Measurements from ENCODE around the gene FBXO11.
A peak's percentile ranks its signal among the peaks of the same experiment; 100 is the strongest.

FBXO11 gene

GRCh38 chr2:47782671-47783485 is 123.4 kb downstream of the FBXO11 start, which contains the start of gene MSH6 (continued):
- TF ChIP-seq, protein P1, sequence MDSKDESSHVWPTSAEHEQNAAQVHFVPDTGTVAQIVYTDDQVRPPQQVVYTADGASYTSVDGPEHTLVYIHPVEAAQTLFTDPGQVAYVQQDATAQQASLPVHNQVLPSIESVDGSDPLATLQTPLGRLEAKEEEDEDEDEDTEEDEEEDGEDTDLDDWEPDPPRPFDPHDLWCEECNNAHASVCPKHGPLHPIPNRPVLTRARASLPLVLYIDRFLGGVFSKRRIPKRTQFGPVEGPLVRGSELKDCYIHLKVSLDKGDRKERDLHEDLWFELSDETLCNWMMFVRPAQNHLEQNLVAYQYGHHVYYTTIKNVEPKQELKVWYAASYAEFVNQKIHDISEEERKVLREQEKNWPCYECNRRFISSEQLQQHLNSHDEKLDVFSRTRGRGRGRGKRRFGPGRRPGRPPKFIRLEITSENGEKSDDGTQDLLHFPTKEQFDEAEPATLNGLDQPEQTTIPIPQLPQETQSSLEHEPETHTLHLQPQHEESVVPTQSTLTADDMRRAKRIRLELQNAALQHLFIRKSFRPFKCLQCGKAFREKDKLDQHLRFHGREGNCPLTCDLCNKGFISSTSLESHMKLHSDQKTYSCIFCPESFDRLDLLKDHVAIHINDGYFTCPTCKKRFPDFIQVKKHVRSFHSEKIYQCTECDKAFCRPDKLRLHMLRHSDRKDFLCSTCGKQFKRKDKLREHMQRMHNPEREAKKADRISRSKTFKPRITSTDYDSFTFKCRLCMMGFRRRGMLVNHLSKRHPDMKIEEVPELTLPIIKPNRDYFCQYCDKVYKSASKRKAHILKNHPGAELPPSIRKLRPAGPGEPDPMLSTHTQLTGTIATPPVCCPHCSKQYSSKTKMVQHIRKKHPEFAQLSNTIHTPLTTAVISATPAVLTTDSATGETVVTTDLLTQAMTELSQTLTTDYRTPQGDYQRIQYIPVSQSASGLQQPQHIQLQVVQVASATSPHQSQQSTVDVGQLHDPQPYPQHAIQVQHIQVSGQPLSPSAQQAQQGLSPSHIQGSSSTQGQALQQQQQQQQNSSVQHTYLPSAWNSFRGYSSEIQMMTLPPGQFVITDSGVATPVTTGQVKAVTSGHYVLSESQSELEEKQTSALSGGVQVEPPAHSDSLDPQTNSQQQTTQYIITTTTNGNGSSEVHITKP (tag by site-specific recombination; IDR thresholded peaks at IDR 0.05), result no peak
- TF ChIP-seq ZFP37 (tag by site-specific recombination; IDR thresholded peaks at IDR 0.05), result 0 out of 2 replicates have a peak, but pooled peaks have one; percentile 28
- no peak for TF ChIP-seq GLI2 (tag by site-specific recombination; IDR thresholded peaks at IDR 0.05; ENCODE audit: borderline replicate concordance, low read depth)
- peak; percentile 85 for TF ChIP-seq ZBTB20 (tag by site-specific recombination; IDR thresholded peaks at IDR 0.05)
- no peak; the same call in 1 of the 2 replicates for TF ChIP-seq ZNF394 (tag by site-specific recombination; IDR thresholded peaks at IDR 0.05; ENCODE audit: borderline replicate concordance)
- no peak for TF ChIP-seq ZNF211 (tag by site-specific recombination; IDR thresholded peaks at IDR 0.05; ENCODE audit: low read depth)
- TF ChIP-seq ZNF664 (tag by site-specific recombination; IDR thresholded peaks at IDR 0.05), result no peak
- TF ChIP-seq, protein P2, sequence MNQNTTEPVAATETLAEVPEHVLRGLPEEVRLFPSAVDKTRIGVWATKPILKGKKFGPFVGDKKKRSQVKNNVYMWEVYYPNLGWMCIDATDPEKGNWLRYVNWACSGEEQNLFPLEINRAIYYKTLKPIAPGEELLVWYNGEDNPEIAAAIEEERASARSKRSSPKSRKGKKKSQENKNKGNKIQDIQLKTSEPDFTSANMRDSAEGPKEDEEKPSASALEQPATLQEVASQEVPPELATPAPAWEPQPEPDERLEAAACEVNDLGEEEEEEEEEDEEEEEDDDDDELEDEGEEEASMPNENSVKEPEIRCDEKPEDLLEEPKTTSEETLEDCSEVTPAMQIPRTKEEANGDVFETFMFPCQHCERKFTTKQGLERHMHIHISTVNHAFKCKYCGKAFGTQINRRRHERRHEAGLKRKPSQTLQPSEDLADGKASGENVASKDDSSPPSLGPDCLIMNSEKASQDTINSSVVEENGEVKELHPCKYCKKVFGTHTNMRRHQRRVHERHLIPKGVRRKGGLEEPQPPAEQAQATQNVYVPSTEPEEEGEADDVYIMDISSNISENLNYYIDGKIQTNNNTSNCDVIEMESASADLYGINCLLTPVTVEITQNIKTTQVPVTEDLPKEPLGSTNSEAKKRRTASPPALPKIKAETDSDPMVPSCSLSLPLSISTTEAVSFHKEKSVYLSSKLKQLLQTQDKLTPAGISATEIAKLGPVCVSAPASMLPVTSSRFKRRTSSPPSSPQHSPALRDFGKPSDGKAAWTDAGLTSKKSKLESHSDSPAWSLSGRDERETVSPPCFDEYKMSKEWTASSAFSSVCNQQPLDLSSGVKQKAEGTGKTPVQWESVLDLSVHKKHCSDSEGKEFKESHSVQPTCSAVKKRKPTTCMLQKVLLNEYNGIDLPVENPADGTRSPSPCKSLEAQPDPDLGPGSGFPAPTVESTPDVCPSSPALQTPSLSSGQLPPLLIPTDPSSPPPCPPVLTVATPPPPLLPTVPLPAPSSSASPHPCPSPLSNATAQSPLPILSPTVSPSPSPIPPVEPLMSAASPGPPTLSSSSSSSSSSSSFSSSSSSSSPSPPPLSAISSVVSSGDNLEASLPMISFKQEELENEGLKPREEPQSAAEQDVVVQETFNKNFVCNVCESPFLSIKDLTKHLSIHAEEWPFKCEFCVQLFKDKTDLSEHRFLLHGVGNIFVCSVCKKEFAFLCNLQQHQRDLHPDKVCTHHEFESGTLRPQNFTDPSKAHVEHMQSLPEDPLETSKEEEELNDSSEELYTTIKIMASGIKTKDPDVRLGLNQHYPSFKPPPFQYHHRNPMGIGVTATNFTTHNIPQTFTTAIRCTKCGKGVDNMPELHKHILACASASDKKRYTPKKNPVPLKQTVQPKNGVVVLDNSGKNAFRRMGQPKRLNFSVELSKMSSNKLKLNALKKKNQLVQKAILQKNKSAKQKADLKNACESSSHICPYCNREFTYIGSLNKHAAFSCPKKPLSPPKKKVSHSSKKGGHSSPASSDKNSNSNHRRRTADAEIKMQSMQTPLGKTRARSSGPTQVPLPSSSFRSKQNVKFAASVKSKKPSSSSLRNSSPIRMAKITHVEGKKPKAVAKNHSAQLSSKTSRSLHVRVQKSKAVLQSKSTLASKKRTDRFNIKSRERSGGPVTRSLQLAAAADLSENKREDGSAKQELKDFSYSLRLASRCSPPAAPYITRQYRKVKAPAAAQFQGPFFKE (tag by site-specific recombination; IDR thresholded peaks at IDR 0.05; ENCODE audit: borderline replicate concordance), result no peak
- no peak for TF ChIP-seq TCF7L2 (IDR thresholded peaks at IDR 0.05; ENCODE audit: borderline replicate concordance, low read depth, low read length)
- no peak for TF ChIP-seq ZBTB21 (tag by site-specific recombination; IDR thresholded peaks at IDR 0.05)
- TF ChIP-seq ZNF23 (tag by site-specific recombination; IDR thresholded peaks at IDR 0.05; ENCODE audit: borderline replicate concordance), result no peak
- TF ChIP-seq ZNF561 (tag by site-specific recombination; IDR thresholded peaks at IDR 0.05; ENCODE audit: borderline replicate concordance), result no peak; the same call in 1 of the 2 replicates
- peak; percentile 80; the same call in 1 of the 2 replicates for TF ChIP-seq KLF16 (tag by site-specific recombination; IDR thresholded peaks at IDR 0.05)
- no peak for TF ChIP-seq ZNF530 (tag by site-specific recombination; IDR thresholded peaks at IDR 0.05; ENCODE audit: low read depth)
- no peak for TF ChIP-seq ZNF175 (tag by site-specific recombination; IDR thresholded peaks at IDR 0.05)
- TF ChIP-seq ZNF670 (tag by site-specific recombination; IDR thresholded peaks at IDR 0.05; ENCODE audit: low read depth), result no peak
- no peak for TF ChIP-seq RBAK (tag by site-specific recombination; IDR thresholded peaks at IDR 0.05)
- no peak; the same call in 1 of the 2 replicates for TF ChIP-seq ZFHX2 (tag by site-specific recombination; conservative IDR thresholded peaks at IDR 0.05)
- TF ChIP-seq ZBTB7A (tag by site-specific recombination; IDR thresholded peaks at IDR 0.05; ENCODE audit: low read depth), result no peak
- 0 out of 2 replicates have a peak, but pooled peaks have one; percentile 70 for TF ChIP-seq ZNF692 (tag by site-specific recombination; IDR thresholded peaks at IDR 0.05)
- TF ChIP-seq MEIS1 (CRISPR knock-in tag; IDR thresholded peaks at IDR 0.05; ENCODE audit: borderline replicate concordance), result 0 out of 2 replicates have a peak, but pooled peaks have one; percentile 13
- TF ChIP-seq ZNF184 (tag by site-specific recombination; IDR thresholded peaks at IDR 0.05), result no peak
- TF ChIP-seq ZNF623 (tag by site-specific recombination; IDR thresholded peaks at IDR 0.05), result no peak
- no peak for TF ChIP-seq ZFP3 (tag by site-specific recombination; IDR thresholded peaks at IDR 0.05; ENCODE audit: low read depth)
- no peak for TF ChIP-seq ZNF16 (tag by site-specific recombination; IDR thresholded peaks at IDR 0.05; ENCODE audit: low read depth)
- TF ChIP-seq ZNF560 (tag by site-specific recombination; IDR thresholded peaks at IDR 0.05; ENCODE audit: borderline replicate concordance), result no peak
- TF ChIP-seq SCRT2 (tag by site-specific recombination; IDR thresholded peaks at IDR 0.05), result peak; percentile 75
- TF ChIP-seq HOXC10 (CRISPR knock-in tag; IDR thresholded peaks at IDR 0.05), result peak; percentile 97
- no peak for TF ChIP-seq ZNF549 (tag by site-specific recombination; IDR thresholded peaks at IDR 0.05)
- no peak for TF ChIP-seq ZNF311 (tag by site-specific recombination; IDR thresholded peaks at IDR 0.05; ENCODE audit: borderline replicate concordance)
